ENCODE data around the gene ACY1. TPM values are rescaled to one million over a fixed set of nuclear protein-coding genes. Genes with fewer than 3 reads are reported as not detected.

Gene ACY1
- total and polyA plus RNA-seq, 2 of the 13 experiments (the other 11 are each of a cell fraction or from before 2014, with no cell fraction given) = 113 to 162 TPM

DNA sequence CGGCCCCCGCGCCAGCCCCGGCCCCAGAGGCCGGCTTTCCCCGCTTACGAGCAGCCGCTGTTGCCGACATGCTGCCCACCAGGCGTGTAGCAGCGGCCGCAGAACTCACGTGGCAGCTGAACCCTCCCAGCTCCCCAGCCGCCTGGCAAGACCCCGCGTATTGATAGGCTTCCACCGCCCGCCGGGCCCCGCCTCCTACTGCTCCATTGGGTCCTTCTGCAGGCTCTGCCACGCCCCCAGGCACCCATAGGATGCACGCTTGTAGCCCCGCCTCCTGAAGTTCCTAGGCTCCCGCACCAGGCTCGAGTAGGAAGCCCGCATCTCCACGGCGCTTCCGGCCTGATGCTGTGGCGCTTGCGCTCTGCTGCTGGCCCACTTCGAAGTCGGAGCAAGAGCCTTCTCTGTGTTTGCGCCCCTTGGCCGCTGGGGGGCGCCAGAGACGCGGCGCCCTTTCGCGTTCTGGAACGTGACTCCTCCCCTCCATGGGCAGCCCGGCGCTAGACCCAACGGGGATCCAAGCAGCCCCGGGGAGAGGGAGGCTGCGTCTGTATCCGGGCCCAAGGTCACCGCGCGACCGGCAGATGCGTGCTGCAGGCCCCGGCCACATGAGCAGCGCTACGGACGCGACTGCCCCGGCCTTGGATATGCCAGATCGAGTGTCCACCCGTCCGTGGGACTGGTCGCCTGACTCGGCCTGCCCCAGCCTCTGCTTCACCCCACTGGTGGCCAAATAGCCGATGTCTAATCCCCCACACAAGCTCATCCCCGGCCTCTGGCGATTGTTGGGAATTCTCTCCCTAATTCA is 41.3 kb upstream of the ACY1 start, which contains the start of the genes PARP3 and RRP9 (continued):
- TF ChIP-seq, protein P1, sequence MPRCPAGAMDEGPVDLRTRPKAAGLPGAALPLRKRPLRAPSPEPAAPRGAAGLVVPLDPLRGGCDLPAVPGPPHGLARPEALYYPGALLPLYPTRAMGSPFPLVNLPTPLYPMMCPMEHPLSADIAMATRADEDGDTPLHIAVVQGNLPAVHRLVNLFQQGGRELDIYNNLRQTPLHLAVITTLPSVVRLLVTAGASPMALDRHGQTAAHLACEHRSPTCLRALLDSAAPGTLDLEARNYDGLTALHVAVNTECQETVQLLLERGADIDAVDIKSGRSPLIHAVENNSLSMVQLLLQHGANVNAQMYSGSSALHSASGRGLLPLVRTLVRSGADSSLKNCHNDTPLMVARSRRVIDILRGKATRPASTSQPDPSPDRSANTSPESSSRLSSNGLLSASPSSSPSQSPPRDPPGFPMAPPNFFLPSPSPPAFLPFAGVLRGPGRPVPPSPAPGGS (CRISPR knock-in tag; IDR thresholded peaks at IDR 0.05) = peak; percentile 75; the same call in 1 of the 2 replicates
- TF ChIP-seq SETDB1 (CRISPR knock-in tag; IDR thresholded peaks at IDR 0.05; ENCODE audit: borderline replicate concordance) (no peak), GTF3A (CRISPR knock-in tag; conservative IDR thresholded peaks at IDR 0.05) (peak; percentile 85; the same call in 1 of the 2 replicates), HNF4A (CRISPR knock-in tag; IDR thresholded peaks at IDR 0.05) (peak; percentile 43; the same call in 1 of the 2 replicates), ZNF451 (CRISPR knock-in tag; IDR thresholded peaks at IDR 0.05) (peak; percentile 88; the same call in 1 of the 2 replicates), ZNF253 (CRISPR knock-in tag; IDR thresholded peaks at IDR 0.05; ENCODE audit: borderline replicate concordance) (0 out of 2 replicates have a peak, but pooled peaks have one; percentile 36), TBX2 (CRISPR knock-in tag; IDR thresholded peaks at IDR 0.05; ENCODE audit: borderline replicate concordance) (peak; percentile 84; the same call in 1 of the 2 replicates), RFX5 (IDR thresholded peaks at IDR 0.05; ENCODE audit: low read depth, low read length) (no peak), ATAD3A (CRISPR knock-in tag; IDR thresholded peaks at IDR 0.05) (peak; percentile 85; the same call in 1 of the 2 replicates), ETV6 (CRISPR knock-in tag; conservative IDR thresholded peaks at IDR 0.05) (0 out of 2 replicates have a peak, but pooled peaks have one; percentile 69), SAP130 (CRISPR knock-in tag; IDR thresholded peaks at IDR 0.05; ENCODE audit: low read depth) (peak; percentile 98), SP140L (CRISPR knock-in tag; IDR thresholded peaks at IDR 0.05; ENCODE audit: borderline replicate concordance) (no peak), ZNF274 (CRISPR knock-in tag; IDR thresholded peaks at IDR 0.05) (peak; percentile 78; the same call in 1 of the 2 replicates), RBFOX2 (IDR thresholded peaks at IDR 0.05; ENCODE audit: low read depth, low read length) (peak; percentile 93), FOXP1 (IDR thresholded peaks at IDR 0.05) (no peak), FOXP1 (CRISPR knock-in tag; IDR thresholded peaks at IDR 0.05) (no peak), ZNF296 (CRISPR knock-in tag; conservative IDR thresholded peaks at IDR 0.05) (no peak), HES4 (CRISPR knock-in tag; IDR thresholded peaks at IDR 0.05; ENCODE audit: borderline replicate concordance) (peak; percentile 91), FLYWCH1 (CRISPR knock-in tag; IDR thresholded peaks at IDR 0.05) (no peak), PHF21A (CRISPR knock-in tag; IDR thresholded peaks at IDR 0.05) (peak; percentile 90), KLF9 (CRISPR knock-in tag; IDR thresholded peaks at IDR 0.05; ENCODE audit: low read depth) (0 out of 2 replicates have a peak, but pooled peaks have one; percentile 73), HIVEP1 (CRISPR knock-in tag; IDR thresholded peaks at IDR 0.05) (peak; percentile 87), ZNF232 (CRISPR knock-in tag; IDR thresholded peaks at IDR 0.05; ENCODE audit: borderline replicate concordance) (peak; percentile 95)
- TF ChIP-seq, protein P2, sequence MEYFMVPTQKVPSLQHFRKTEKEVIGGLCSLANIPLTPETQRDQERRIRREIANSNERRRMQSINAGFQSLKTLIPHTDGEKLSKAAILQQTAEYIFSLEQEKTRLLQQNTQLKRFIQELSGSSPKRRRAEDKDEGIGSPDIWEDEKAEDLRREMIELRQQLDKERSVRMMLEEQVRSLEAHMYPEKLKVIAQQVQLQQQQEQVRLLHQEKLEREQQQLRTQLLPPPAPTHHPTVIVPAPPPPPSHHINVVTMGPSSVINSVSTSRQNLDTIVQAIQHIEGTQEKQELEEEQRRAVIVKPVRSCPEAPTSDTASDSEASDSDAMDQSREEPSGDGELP (IDR thresholded peaks at IDR 0.05; ENCODE audit: borderline replicate concordance, low read depth) = peak; percentile 54; the same call in 1 of the 2 replicates
- TF ChIP-seq, protein P3, sequence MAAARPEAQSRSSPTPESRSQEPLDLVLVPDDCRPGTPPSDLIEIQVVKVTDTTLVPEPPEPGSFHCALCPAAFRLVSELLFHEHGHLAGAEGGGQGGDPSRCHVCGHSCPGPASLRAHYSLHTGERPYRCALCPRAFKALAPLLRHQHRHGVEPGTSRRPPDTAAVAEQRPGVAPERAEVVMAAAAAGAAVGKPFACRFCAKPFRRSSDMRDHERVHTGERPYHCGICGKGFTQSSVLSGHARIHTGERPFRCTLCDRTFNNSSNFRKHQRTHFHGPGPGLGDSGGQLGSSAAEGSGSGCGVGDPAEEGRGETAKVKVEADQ (CRISPR knock-in tag; IDR thresholded peaks at IDR 0.05; ENCODE audit: borderline replicate concordance) = no peak

All from HepG2 (cell line).